GM12878 (cell line): ENCODE measurements around the gene TFF2. TPM values are rescaled to one million over a fixed set of nuclear protein-coding genes. Genes with fewer than 3 reads are reported as not detected.

Experiments
- ATAC-seq: fragments of 200-7000 bp; cut with Tn5 transposase; 3 replicates; pipeline ENCODE4 v1.9.1; 2020; ENCODE audit warnings: mild to moderate bottlenecking, moderate library complexity
- BruUV-seq: library from RNA; stranded (reverse); fragments of 400-500 nt; replicated peaks from 2 replicates; lab custom pipeline; 2021; lab: Mats Ljungman, UMichigan
- CTCF ChIA-PET: fragments of 300-600 bp; sonication (Branson Sonifier 250); formaldehyde crosslinking; extraction: SDS; loops from one replicate; lab custom pipeline; 2021; ENCODE audit warnings: inconsistent platforms; lab: Yijun Ruan, JAX
- POLR2A ChIA-PET: fragments of 350-600 bp; formaldehyde crosslinking; extraction: SDS; loops from one replicate; lab custom pipeline; 2021; ENCODE audit warnings: inconsistent platforms; lab: Charles Lee
- RAD21 ChIA-PET: fragments of 300-600 bp; sonication (Branson Sonifier 250); formaldehyde crosslinking; loops from one replicate; lab custom pipeline; 2023; ENCODE audit warnings: antibody characterized with exemption; ENCODE audit not compliant: unreplicated experiment; lab: Charles Lee
- SMC1A ChIA-PET: fragments of 300-600 bp; sonication (Branson Sonifier 250); formaldehyde crosslinking; loops from one replicate; lab custom pipeline; 2023; ENCODE audit not compliant: unreplicated experiment, uncharacterized antibody; lab: Charles Lee
- DNase-seq: peaks from one replicate; pipeline ENCODE4 v3.0.0-alpha.2; 2011; ENCODE audit warnings: low read depth, low spot score
- FAIRE-seq: peaks from 3 replicates; lab custom pipeline; 2011; peaks lifted over from hg19 to GRCh38; lab: Jason Lieb, UNC
- H2AFZ ChIP-seq: 2 replicates; pipeline ENCODE4 v1.6.0; 2011; ENCODE audit warnings: low read depth, low read length, control low read depth; ENCODE audit not compliant: control insufficient read depth
- H3K27ac ChIP-seq: 2 replicates; pipeline ENCODE4 v1.5.1; 2011; ENCODE audit warnings: control low read depth; ENCODE audit not compliant: control insufficient read depth, insufficient read depth
- H3K27me3 ChIP-seq, 2 experiments: replicated peaks in 1 of 2; 2 replicates each; pipeline versions ENCODE4 v1.6.0 to v1.6.1; 2011; ENCODE audit warnings: low read length in 1 of 2; ENCODE audit not compliant: control insufficient read depth in 2 of 2, insufficient read depth in 2 of 2
- H3K36me3 ChIP-seq, 2 experiments: 2 replicates each; pipeline ENCODE4 v1.5.1; 2011; ENCODE audit warnings: low read length in 1 of 2; ENCODE audit not compliant: control insufficient read depth in 2 of 2, insufficient read depth in 2 of 2
- H3K4me1 ChIP-seq: 2 replicates; pipeline ENCODE4 v1.6.1; 2011; ENCODE audit warnings: mild to moderate bottlenecking, low read length, moderate library complexity, mixed read lengths; ENCODE audit not compliant: control insufficient read depth, insufficient read depth
- H3K4me2 ChIP-seq: 2 replicates; pipeline ENCODE4 v1.6.0; 2011; ENCODE audit warnings: control low read depth; ENCODE audit not compliant: control insufficient read depth, insufficient read depth
- H3K4me3 ChIP-seq: fragments of 200-600 bp; sonication (generic); 2 replicates; pipeline ENCODE4 v1.5.1; 2016
- H3K79me2 ChIP-seq: 2 replicates; pipeline ENCODE4 v1.6.0; 2011; ENCODE audit warnings: low read length; ENCODE audit not compliant: control insufficient read depth, insufficient read depth
- H3K9ac ChIP-seq: 2 replicates; pipeline ENCODE4 v1.8.0; 2011; ENCODE audit warnings: low read length, control low read depth, mixed read lengths; ENCODE audit not compliant: control insufficient read depth, insufficient read depth
- H3K9me3 ChIP-seq: replicated peaks from 3 replicates; pipeline ENCODE4 v1.5.1; 2011; ENCODE audit warnings: mild to moderate bottlenecking, low read length; ENCODE audit not compliant: control insufficient read depth, insufficient read depth
- H4K20me1 ChIP-seq: 2 replicates; pipeline ENCODE4 v1.6.0; 2011; ENCODE audit not compliant: control insufficient read depth, insufficient read depth
- ATF2 ChIP-seq: IDR thresholded peaks from 2 replicates; pipeline ENCODE4 v1.6.1; 2012; ENCODE audit warnings: low read length, inconsistent platforms
- CBFB ChIP-seq: IDR thresholded peaks from 2 replicates; pipeline ENCODE4 v1.6.1; 2016; ENCODE audit warnings: antibody characterized with exemption, low read depth
- CEBPB ChIP-seq, 2 experiments: fragments of 150-350 bp in 1 of 2; IDR thresholded peaks; 2 replicates each; pipeline ENCODE4 v1.6.1; 2012 to 2014; ENCODE audit warnings: low read depth in 2 of 2, low read length in 2 of 2, borderline replicate concordance in 1 of 2, inconsistent platforms in 1 of 2
- PKNOX1 ChIP-seq: fragments of 450-650 bp; IDR thresholded peaks from 2 replicates; pipeline ENCODE4 v1.6.1; 2016; ENCODE audit warnings: mild to moderate bottlenecking
- RUNX3 ChIP-seq: IDR thresholded peaks from 2 replicates; pipeline ENCODE4 v1.6.1; 2012; ENCODE audit warnings: low read length, inconsistent platforms
- SPI1 ChIP-seq: IDR thresholded peaks from 2 replicates; pipeline ENCODE4 v1.6.1; 2011; ENCODE audit warnings: low read depth, mild to moderate bottlenecking, low read length, moderate library complexity, borderline replicate concordance; ENCODE audit not compliant: insufficient read depth
- SUPT20H ChIP-seq: IDR thresholded peaks from 2 replicates; pipeline ENCODE4 v1.6.1; 2011; ENCODE audit warnings: low read depth, mild to moderate bottlenecking, low read length, moderate library complexity, borderline replicate concordance; ENCODE audit not compliant: control insufficient read depth
- TAF1 ChIP-seq: IDR thresholded peaks from 2 replicates; pipeline ENCODE4 v1.6.1; 2011; ENCODE audit warnings: mild to moderate bottlenecking, low read depth, low read length, borderline replicate concordance
- ZBTB4 ChIP-seq: fragments of 450-650 bp; formaldehyde crosslinking; IDR thresholded peaks from 2 replicates; pipeline ENCODE4 v1.4.0; 2022; ENCODE audit warnings: mild to moderate bottlenecking, moderate library complexity
- ZNF622 ChIP-seq: fragments of 450-650 bp; IDR thresholded peaks from 2 replicates; pipeline ENCODE4 v1.6.1; 2017; ENCODE audit warnings: mild to moderate bottlenecking, inconsistent platforms
- ZNF687 ChIP-seq: fragments of 450-650 bp; IDR thresholded peaks from 2 replicates; pipeline ENCODE4 v1.6.1; 2017; ENCODE audit warnings: mild to moderate bottlenecking, moderate library complexity
- WGBS: methylation state at CpG from one replicate; pipeline ENCODE4 v1.1.6; 2016; ENCODE audit warnings: low lambda C conversion rate; ENCODE audit not compliant: insufficient replicate concordance, insufficient coverage; ENCODE audit errors: missing lambda C conversion rate; 5-methylcytosine and 5-hydroxymethylcytosine counted together
- in situ Hi-C: fragments of 300-500 bp; cut with MboI; formaldehyde crosslinking; loops from 9 replicates; pipeline ENCODE4 v1.14.3; 2018; ENCODE audit warnings: mixed read lengths
- intact Hi-C: fragments of 100-400 bp; cut with micrococcal nuclease; formaldehyde crosslinking; loops from one replicate; pipeline ENCODE4 v1.14.2; 2022; ENCODE audit not compliant: unreplicated experiment
- polyA plus RNA-seq, 11 experiments: library from polyadenylated mRNA; depleted of rRNA in 4 of 11; unstranded in 6 of 11; stranded (reverse) in 5 of 11; fragments of >200 nt; fragmentation: Nextera tagmentation in 4 of 11; fragmentation: Illumina TruSeq in 1 of 11; extraction: Ambion mirVana in 4 of 11; extraction: Trizol in 1 of 11; gene quantifications; 1 replicate in 1 of 11; 2 replicates in 10 of 11; pipeline versions ENCODE4 v1.2.1 to v1.2.3, GENCODE V29; 2011 to 2016; ENCODE audit warnings: inconsistent platforms in 2 of 11, missing spikeins in 2 of 11, low read depth in 1 of 11
- total RNA-seq, 4 experiments: library from RNA; depleted of rRNA in 3 of 4; stranded (reverse); fragments of >200 nt in 3 of 4; fragmentation: Illumina TruSeq in 1 of 4; extraction: Trizol in 1 of 4; gene quantifications; 2 replicates each; pipeline versions ENCODE4 v1.2.1 to v1.2.3, GENCODE V29; 2013 to 2021

Gene TFF2
- total and polyA plus RNA-seq, 10 of the 15 experiments (the other 5 are each of a cell fraction or from before 2014, with no cell fraction given) = 0.56 TPM; not detected in 9

- in situ Hi-C loops = no loop called here
- no peak for FAIRE-seq
- no TSS peak for BruUV-seq
- TF ChIP-seq PKNOX1 (no peak), SUPT20H (no peak), SPI1 (no peak), RUNX3 (no peak), TAF1 (no peak), CEBPB (IDR thresholded peaks at IDR 0.05; ENCODE audit: borderline replicate concordance in 1 of 2, low read depth in 2 of 2, low read length in 2 of 2) (no peak), ZNF687 (no peak), ZNF622 (no peak), CBFB (no peak), ZBTB4 (CRISPR knock-in tag) (no peak), ATF2 (no peak)
Observed at GRCh38 chr21:42301371-42302075, 49.3 kb downstream of the TFF2 start.

More at GRCh38 chr21:42301371-42302075, 49.3 kb downstream of the TFF2 start:
- H2AFZ ChIP-seq = no peak overlapping the region
- RAD21 ChIA-PET = interaction anchor here (1.2 to 1.7 kb wide), 4 partner anchors 16 to 133 kb away, joined by 3 to 4 read pairs (median 4); partner anchors contain the start of gene ABCG1
- no peaks in the 10 kb centered on the region for H3K9me3 ChIP-seq
- POLR2A ChIA-PET = interaction anchor here (0.5 kb wide), 1 partner anchor 141 kb away, joined by 3 read pairs; no protein-coding TSS in a partner anchor
- no peaks in the 10 kb centered on the region for H3K4me1 ChIP-seq
- no peak overlapping the region for H3K4me3 ChIP-seq
- H4K20me1 ChIP-seq = no peaks in the 10 kb centered on the region
- ATAC-seq (no peak), DNase-seq (no peak)
- no peak overlapping the region for H3K9ac ChIP-seq
- SMC1A ChIA-PET = interaction anchor here (1.0 to 2.2 kb wide), 4 partner anchors 8 to 137 kb away, joined by 3 to 7 read pairs (median 5); no protein-coding TSS in a partner anchor
- intact Hi-C loops = no loop called here
- no peaks in the 10 kb centered on the region for H3K79me2 ChIP-seq
- H3K4me2 ChIP-seq = no peak overlapping the region
- 58% methylated on average over 20 of the region's 20 CpGs for WGBS
- no peaks in the 10 kb centered on the region; a peak in 1 of 4 replicates for H3K27me3 ChIP-seq
- H3K27ac ChIP-seq = no peak overlapping the region
- H3K36me3 ChIP-seq = no peaks in the 10 kb centered on the region
- CTCF ChIA-PET = interaction anchor here (0.9 to 1.7 kb wide), 4 partner anchors 9 to 156 kb away, joined by 3 to 12 read pairs (median 5); no protein-coding TSS in a partner anchor
